Vagina (tissue), 2 donors: Measurements from ENCODE around the gene CAND2.

Source experiments
- POLR2AphosphoS5 ChIP-seq, 2 donors: sonication (generic); formaldehyde crosslinking; IDR thresholded peaks; one replicate each; pipeline ENCODE4 v1.9.0; 2017; ENCODE audit warnings: antibody characterized with exemption in 2 of 2, mild to moderate bottlenecking in 2 of 2, low read depth in 1 of 2; ENCODE audit not compliant: insufficient read depth in 1 of 2
- TF ChIP-seq, protein P1 (sequence below), 3 experiments: fragments of 450-650 bp in 2 of 3; fragments of 200-600 bp in 1 of 3; sonication (generic) in 1 of 3; IDR thresholded peaks; one replicate each; pipeline ENCODE4 v1.5.1; 2017 to 2019; ENCODE audit warnings: antibody characterized with exemption in 3 of 3, mild to moderate bottlenecking in 2 of 3, moderate library complexity in 2 of 3

DNA sequence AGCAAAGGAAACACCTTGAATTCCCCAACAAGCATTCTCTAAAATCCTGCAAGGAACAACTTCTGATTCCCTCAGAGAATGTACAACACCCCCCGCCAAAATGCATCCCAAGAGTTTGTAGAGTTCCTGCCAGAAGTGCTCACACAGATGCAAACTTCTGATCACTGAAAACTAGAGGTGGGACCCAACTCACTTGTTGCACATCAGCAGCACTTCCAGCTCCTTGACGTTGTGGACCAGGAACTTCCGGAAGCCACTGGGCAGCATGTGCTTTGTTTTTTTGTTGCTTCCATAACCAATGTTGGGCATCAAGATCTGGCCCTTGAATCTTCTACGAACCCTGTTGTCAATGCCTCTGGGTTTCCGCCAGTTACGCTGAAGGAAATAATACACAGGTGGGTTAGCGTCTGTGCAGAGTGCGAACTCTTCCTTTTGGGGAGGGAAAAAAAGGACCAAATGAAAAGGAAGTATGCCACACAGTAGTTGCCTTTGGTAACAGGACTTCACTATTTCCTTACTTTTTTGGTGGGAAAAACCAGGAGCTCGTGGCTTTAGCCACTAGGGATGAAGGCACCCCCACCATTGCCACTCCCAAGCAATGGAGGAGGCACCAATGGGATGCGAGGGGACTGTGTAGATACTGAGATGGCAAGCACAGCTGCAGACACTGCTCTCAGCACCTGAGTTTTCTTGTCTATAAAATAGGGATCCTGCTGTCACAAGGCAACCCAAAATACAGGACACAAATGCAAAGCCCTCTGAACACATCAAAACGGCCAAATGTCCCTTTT is 42.9 kb downstream of the CAND2 start:
- TF ChIP-seq, protein P1, sequence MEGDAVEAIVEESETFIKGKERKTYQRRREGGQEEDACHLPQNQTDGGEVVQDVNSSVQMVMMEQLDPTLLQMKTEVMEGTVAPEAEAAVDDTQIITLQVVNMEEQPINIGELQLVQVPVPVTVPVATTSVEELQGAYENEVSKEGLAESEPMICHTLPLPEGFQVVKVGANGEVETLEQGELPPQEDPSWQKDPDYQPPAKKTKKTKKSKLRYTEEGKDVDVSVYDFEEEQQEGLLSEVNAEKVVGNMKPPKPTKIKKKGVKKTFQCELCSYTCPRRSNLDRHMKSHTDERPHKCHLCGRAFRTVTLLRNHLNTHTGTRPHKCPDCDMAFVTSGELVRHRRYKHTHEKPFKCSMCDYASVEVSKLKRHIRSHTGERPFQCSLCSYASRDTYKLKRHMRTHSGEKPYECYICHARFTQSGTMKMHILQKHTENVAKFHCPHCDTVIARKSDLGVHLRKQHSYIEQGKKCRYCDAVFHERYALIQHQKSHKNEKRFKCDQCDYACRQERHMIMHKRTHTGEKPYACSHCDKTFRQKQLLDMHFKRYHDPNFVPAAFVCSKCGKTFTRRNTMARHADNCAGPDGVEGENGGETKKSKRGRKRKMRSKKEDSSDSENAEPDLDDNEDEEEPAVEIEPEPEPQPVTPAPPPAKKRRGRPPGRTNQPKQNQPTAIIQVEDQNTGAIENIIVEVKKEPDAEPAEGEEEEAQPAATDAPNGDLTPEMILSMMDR (IDR thresholded peaks at IDR 0.05): no peak
- no peak for TF ChIP-seq POLR2AphosphoS5 (IDR thresholded peaks at IDR 0.05; ENCODE audit: insufficient read depth in 1 of 2, low read depth in 1 of 2)
